ENCODE measurements around the gene TMEM134.

GRCh38 chr11:67490727-67491065 is 21.6 kb upstream of the TMEM134 start:
- no peak for TF ChIP-seq CTCF (IDR thresholded peaks at IDR 0.05)
- TF ChIP-seq POLR2A (IDR thresholded peaks at IDR 0.05), result no peak

Measured in Peyer's patch (tissue), 4 donors.